HEK293T (cell line): Measurements from ENCODE around the gene ADAMTS18.

ENCODE experiments used
- CTCF ChIA-PET: fragments of 350-600 bp; formaldehyde crosslinking; extraction: SDS; loops from one replicate; lab custom pipeline; 2021; ENCODE audit warnings: antibody characterized with exemption, inconsistent platforms; lab: Yijun Ruan, JAX
- POLR2A ChIA-PET: fragments of 350-600 bp; formaldehyde crosslinking; extraction: SDS; loops from one replicate; lab custom pipeline; 2020; ENCODE audit warnings: antibody characterized with exemption, inconsistent platforms; lab: Yijun Ruan, JAX
- DNase-seq: peaks from one replicate; pipeline ENCODE4 v3.0.0; 2012; ENCODE audit warnings: mixed read lengths; ENCODE audit errors: extremely low spot score
- ARNT ChIP-seq: fragments of 450-650 bp; IDR thresholded peaks from 2 replicates; pipeline ENCODE4 v1.6.1; 2017; ENCODE audit warnings: mild to moderate bottlenecking
- BHLHE40 ChIP-seq: fragments of 450-650 bp; IDR thresholded peaks from 2 replicates; pipeline ENCODE4 v1.6.1; 2016; ENCODE audit warnings: mild to moderate bottlenecking, moderate library complexity, borderline replicate concordance
- CTBP1 ChIP-seq: fragments of 450-650 bp; IDR thresholded peaks from 2 replicates; pipeline ENCODE4 v1.6.1; 2016; ENCODE audit warnings: borderline replicate concordance
- ELF4 ChIP-seq: fragments of 450-650 bp; IDR thresholded peaks from 2 replicates; pipeline ENCODE4 v1.6.1; 2017; ENCODE audit warnings: antibody characterized with exemption
- FOXA1 ChIP-seq: fragments of 450-650 bp; IDR thresholded peaks from 2 replicates; pipeline ENCODE4 v1.6.1; 2016; ENCODE audit warnings: mild to moderate bottlenecking
- FOXK2 ChIP-seq: fragments of 450-650 bp; IDR thresholded peaks from 2 replicates; pipeline ENCODE4 v1.6.1; 2016; ENCODE audit warnings: mild to moderate bottlenecking
- FOXM1 ChIP-seq: fragments of 450-650 bp; IDR thresholded peaks from 2 replicates; pipeline ENCODE4 v1.6.1; 2017; ENCODE audit warnings: mild to moderate bottlenecking, borderline replicate concordance
- HDGF ChIP-seq: fragments of 450-650 bp; IDR thresholded peaks from 2 replicates; pipeline ENCODE4 v1.6.1; 2017; ENCODE audit warnings: antibody characterized with exemption, borderline replicate concordance
- L3MBTL2 ChIP-seq: fragments of 450-650 bp; conservative IDR thresholded peaks from 2 replicates; pipeline ENCODE4 v1.6.1; 2016; ENCODE audit warnings: mild to moderate bottlenecking
- LEF1 ChIP-seq: fragments of 450-650 bp; IDR thresholded peaks from 2 replicates; pipeline ENCODE4 v1.6.1; 2017; ENCODE audit warnings: mild to moderate bottlenecking, borderline replicate concordance
- NFRKB ChIP-seq: fragments of 450-650 bp; IDR thresholded peaks from 2 replicates; pipeline ENCODE4 v1.6.1; 2016; ENCODE audit warnings: mild to moderate bottlenecking, moderate library complexity
- SP1 ChIP-seq: fragments of 450-650 bp; IDR thresholded peaks from 2 replicates; pipeline ENCODE4 v1.6.1; 2017
- TARDBP ChIP-seq: fragments of 450-650 bp; IDR thresholded peaks from 2 replicates; pipeline ENCODE4 v1.6.1; 2016
- ZNF384 ChIP-seq: fragments of 450-650 bp; IDR thresholded peaks from 2 replicates; pipeline ENCODE4 v1.6.1; 2016
- TF ChIP-seq, protein P1 (sequence below): fragments of 450-650 bp; IDR thresholded peaks from 2 replicates; pipeline ENCODE4 v1.6.1; 2016

ADAMTS18 gene

DNA sequence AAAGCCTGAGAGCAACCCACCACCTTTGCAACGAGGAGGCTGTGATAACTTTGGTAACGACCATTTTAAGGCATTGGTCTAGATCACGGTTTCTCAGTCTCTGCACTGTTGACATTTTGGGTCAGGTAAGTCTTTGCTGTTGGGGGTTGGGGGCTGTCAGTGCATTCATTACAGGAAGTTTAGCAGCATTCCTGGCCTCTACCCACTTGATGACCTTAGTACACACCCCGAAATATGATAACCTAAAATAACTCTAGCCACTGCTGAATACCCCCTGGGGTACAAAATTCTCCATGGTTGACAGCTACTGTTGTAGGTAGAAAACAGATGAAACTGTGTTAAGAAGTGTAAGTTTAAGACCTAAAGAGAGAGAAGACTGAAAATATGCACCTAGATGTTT, 36.3 kb downstream of the ADAMTS18 start:
- TF ChIP-seq ELF4 (no peak), HDGF (no peak), LEF1 (no peak), BHLHE40 (no peak), CTBP1 (no peak), SP1 (no peak), FOXK2 (no peak), FOXA1 (no peak), NFRKB (no peak)
- ChIA-PET CTCF (no interaction called here), POLR2A (no interaction called here)
- DNase-seq, result no peak

DNA sequence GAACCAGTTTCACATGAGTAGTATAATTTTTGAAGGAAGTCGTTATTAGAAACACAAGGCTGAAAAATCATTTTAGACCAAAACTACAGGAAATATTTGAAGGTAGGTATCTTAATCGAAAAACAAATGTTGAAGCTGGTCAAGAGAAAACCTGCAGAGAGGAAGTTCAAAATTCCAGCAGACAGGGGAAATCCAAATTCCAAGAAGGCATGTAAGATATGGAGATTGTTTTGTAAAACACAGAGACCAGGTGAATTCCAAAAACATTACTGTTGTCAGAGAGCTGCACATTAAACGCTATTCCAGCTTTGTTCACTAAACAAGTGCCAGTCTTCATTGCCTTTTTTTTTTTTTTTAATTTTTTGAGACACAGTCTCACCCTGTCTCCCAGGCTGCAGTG, 38.4 kb downstream of the ADAMTS18 start:
- POLR2A ChIA-PET, result no interaction called here
- DNase-seq, result no peak
- CTCF ChIA-PET, result no interaction called here
- TF ChIP-seq ELF4 (no peak), ARNT (no peak), LEF1 (no peak), FOXK2 (no peak), ZNF384 (no peak), FOXM1 (no peak), BHLHE40 (no peak)
- TF ChIP-seq, protein P1, sequence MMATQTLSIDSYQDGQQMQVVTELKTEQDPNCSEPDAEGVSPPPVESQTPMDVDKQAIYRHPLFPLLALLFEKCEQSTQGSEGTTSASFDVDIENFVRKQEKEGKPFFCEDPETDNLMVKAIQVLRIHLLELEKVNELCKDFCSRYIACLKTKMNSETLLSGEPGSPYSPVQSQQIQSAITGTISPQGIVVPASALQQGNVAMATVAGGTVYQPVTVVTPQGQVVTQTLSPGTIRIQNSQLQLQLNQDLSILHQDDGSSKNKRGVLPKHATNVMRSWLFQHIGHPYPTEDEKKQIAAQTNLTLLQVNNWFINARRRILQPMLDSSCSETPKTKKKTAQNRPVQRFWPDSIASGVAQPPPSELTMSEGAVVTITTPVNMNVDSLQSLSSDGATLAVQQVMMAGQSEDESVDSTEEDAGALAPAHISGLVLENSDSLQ, result no peak

DNA sequence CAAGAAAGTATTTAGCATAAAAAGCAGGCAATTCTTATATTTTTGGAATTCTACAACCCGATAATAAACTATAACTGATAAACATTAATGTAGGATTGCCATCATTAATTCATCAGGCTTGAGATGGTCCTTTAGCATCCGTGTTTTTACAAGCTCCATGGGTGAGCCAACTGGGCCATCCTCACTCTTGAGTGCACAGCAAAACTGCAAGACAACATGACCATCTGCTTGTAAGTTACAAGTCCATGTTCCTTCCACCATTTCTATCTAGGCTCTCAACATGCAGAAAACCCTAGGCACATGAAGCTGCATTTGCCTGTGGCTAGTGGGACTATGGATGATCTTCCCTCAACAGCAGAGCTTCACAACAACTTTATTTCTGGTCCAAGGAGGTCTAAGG, 40.1 kb downstream of the ADAMTS18 start:
- no peak for TF ChIP-seq NFRKB
- no peak for TF ChIP-seq ARNT
- no peak for TF ChIP-seq ELF4
- TF ChIP-seq SP1, result no peak
- no peak for TF ChIP-seq HDGF
- no peak for TF ChIP-seq FOXM1
- TF ChIP-seq FOXK2, result no peak
- CTCF ChIA-PET, result interaction anchor here (1.1 kb wide), 1 partner anchor 18 kb away, joined by 3 read pairs; no protein-coding TSS in a partner anchor
- no peak for DNase-seq
- POLR2A ChIA-PET, result no interaction called here

DNA sequence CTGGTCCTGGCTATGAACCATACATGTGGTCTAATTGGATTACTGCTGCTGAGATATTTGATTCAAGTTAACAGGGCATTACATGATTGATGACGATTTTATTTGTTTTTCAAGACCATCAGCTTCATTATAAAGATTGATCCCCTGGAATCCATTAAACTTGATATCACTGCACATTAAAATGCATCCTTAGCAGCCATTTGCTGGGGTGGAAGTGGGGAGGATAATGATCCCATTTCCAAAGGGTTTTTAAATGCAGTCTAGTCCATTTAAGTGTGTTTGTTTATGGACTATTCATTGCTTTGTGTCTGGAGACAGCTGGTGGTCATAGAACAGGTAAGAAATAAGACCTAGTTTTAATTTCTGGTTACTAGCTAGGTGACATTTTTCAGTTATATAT, 40.9 kb downstream of the ADAMTS18 start:
- TF ChIP-seq LEF1 (no peak), TARDBP (no peak), ZNF384 (no peak), SP1 (no peak), FOXA1 (no peak), ELF4 (no peak), CTBP1 (no peak), BHLHE40 (no peak), L3MBTL2 (no peak)
- POLR2A ChIA-PET, result no interaction called here
- CTCF ChIA-PET, result interaction anchor here (1.1 kb wide), 1 partner anchor 17 kb away, joined by 3 read pairs; no protein-coding TSS in a partner anchor
- DNase-seq, result no peak

DNA sequence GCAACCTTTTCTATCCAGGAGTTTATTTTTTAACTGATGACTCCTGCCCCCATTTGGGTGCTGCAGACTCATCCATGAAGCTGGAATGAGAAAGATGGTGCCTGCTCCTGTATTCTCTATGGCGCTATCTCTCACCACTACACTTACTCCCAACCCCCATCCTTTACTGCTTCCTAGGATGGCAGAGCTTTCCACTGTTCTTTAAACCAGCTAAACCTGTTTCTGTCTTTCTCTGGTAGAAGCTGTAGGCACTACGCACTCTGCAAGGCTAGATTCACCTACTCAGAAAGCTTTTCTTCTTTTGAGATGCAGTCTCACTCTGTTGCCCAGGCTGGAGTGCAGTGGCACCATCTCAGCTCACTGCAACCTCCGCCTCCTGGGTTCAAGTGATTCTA, 47.0 kb downstream of the ADAMTS18 start:
- TF ChIP-seq, protein P1, result no peak
- no peak for DNase-seq
- CTCF ChIA-PET, result no interaction called here
- POLR2A ChIA-PET, result no interaction called here

DNA sequence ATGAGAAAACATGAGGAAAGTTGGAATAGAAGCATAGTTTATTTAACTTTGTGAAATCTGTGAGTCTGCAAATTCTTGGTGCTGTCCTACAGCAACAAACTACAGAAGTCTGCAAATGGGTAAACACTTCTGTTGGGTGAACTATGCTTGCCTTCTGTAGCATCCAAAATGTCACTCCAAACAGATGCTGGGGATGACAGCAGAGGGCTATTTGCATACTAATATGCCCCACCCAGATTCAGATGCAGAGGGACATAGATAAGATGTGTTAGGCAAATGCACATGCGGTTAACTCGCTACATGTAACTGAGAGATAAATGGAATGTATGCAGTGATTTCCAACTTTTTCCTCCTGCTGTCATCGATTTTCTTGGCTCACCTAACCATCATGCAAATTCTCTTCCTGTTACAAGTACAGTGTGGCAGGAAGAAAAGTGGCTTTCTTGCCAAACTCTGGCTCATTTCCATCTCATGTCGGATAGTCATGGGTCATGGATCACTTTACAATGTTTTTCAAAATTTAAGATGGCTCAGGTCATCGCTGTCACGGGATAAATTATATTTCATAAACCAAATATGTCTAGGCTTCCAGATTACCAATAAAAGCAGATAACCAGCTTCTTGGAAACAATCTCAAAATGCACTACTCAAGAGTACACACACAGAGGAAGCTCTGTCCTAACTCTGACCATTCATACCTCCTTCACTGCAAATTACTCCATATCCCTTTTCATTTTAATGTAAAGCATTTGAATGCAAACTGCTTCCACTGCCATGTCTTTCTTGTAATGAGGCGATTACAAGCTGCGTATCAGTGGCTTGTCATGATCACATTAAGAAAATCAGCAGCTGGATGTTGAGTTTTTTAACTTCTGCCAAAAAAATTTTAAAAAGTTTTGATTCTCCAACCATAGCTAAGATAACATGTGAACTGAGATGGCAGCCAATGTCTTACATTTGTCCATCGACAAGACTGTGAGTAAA, 47.7 kb downstream of the ADAMTS18 start:
- CTCF ChIA-PET, result no interaction called here
- no peak for DNase-seq
- POLR2A ChIA-PET, result no interaction called here

More for the DNA sequence above, 47.7 kb downstream of the ADAMTS18 start:
- TF ChIP-seq FOXK2 (no peak), ELF4 (no peak), SP1 (no peak), LEF1 (no peak), ZNF384 (no peak), NFRKB (no peak), BHLHE40 (no peak), TARDBP (no peak), FOXM1 (no peak), HDGF (no peak), L3MBTL2 (no peak)
- TF ChIP-seq, protein P1, result no peak
